ENCODE data around the gene PRKAR1B.

DNA sequence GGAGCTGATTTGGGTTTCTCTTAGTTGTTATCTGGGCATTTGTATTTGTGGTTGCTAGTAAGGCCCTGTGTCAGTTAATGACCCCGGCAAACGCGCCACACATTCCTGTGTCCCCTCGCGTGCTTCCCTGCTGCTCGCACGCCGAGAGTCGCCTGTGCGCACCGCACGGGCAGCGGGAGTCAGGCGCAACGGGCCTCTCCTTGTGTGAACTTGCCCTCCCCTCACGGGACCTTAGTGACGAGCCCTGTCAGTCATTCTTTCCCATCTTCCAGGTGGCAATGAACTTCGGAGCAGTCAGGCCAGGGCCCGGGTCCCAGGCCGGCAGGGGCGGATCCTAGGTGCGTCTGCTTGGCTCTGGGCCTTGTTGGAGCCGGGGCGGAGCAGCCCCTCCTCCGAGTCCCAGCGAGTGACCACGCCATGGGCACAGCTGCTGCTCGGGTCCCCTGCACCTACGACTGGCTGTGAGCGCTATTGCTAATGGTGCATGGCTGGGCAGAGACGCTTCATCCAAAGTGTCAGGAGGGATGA is 12.4 kb upstream of the PRKAR1B start:
- no peak for TF ChIP-seq GATA3 (IDR thresholded peaks at IDR 0.05; ENCODE audit: low read depth, low read length)
- TF ChIP-seq GATA2 (IDR thresholded peaks at IDR 0.05; ENCODE audit: low read depth, low read length), result no peak

All from SH-SY5Y (cell line).